Parathyroid adenoma (tissue), 2 donors: ENCODE results near the gene TEX22.

Experiments used
- H2AFZ ChIP-seq: fragments of 300-600 bp; sonication (generic); one replicate; pipeline ENCODE4 v1.7.0; 2017; ENCODE audit warnings: antibody characterized with exemption, mild to moderate bottlenecking
- H3K27ac ChIP-seq: fragments of 300-600 bp; sonication (generic); one replicate; pipeline ENCODE4 v1.7.0; 2017
- H3K27me3 ChIP-seq: fragments of 300-600 bp; sonication (generic); one replicate; pipeline ENCODE4 v1.7.0; 2017; ENCODE audit warnings: low read length; ENCODE audit not compliant: control insufficient read depth, insufficient read depth
- H3K36me3 ChIP-seq: fragments of 300-600 bp; sonication (generic); one replicate; pipeline ENCODE4 v1.7.0; 2017; ENCODE audit warnings: low read length; ENCODE audit not compliant: control insufficient read depth, insufficient read depth
- H3K4me1 ChIP-seq: fragments of 300-600 bp; sonication (generic); one replicate; pipeline ENCODE4 v1.7.0; 2017; ENCODE audit warnings: control low read depth
- H3K4me2 ChIP-seq: fragments of 300-600 bp; sonication (generic); one replicate; pipeline ENCODE4 v1.7.0; 2017; ENCODE audit warnings: low read length
- H3K4me3 ChIP-seq: fragments of 300-600 bp; sonication (generic); one replicate; pipeline ENCODE4 v1.7.0; 2017; ENCODE audit warnings: low read depth, low read length
- H3K79me2 ChIP-seq: fragments of 300-600 bp; sonication (generic); one replicate; pipeline ENCODE4 v1.7.0; 2017; ENCODE audit warnings: control low read depth
- H3K9ac ChIP-seq: fragments of 300-600 bp; sonication (generic); one replicate; pipeline ENCODE4 v1.7.0; 2017; ENCODE audit warnings: mild to moderate bottlenecking
- H3K9me3 ChIP-seq: fragments of 300-600 bp; sonication (generic); one replicate; pipeline ENCODE4 v1.7.0; 2017; ENCODE audit warnings: low read length; ENCODE audit not compliant: control insufficient read depth
- CTCF ChIP-seq: fragments of 300-600 bp; sonication (generic); IDR thresholded peaks from one replicate; pipeline ENCODE4 v1.7.0; 2017; ENCODE audit warnings: antibody characterized with exemption, mild to moderate bottlenecking
- donor health status: primary hyperparathyroidism.

Gene TEX22

GRCh38 chr14:105453847-105454246 lies 55.5 kb downstream of the TEX22 start:
- H3K9me3 ChIP-seq: no peaks in the 10 kb centered on the region
- H3K27me3 ChIP-seq: no peaks in the 10 kb centered on the region
- no peak overlapping the region for H3K4me3 ChIP-seq
- H3K36me3 ChIP-seq: no peaks in the 10 kb centered on the region
- H3K9ac ChIP-seq: no peak overlapping the region
- no peak overlapping the region for H3K27ac ChIP-seq
- no peaks in the 10 kb centered on the region for H3K4me1 ChIP-seq
- no peak for TF ChIP-seq CTCF
- H2AFZ ChIP-seq: no peak overlapping the region
- H3K79me2 ChIP-seq: peaks cover 4% of the 10 kb centered on the region
- H3K4me2 ChIP-seq: no peak overlapping the region

GRCh38 chr14:105455086-105455640 lies 56.8 kb downstream of the TEX22 start:
- H3K9ac ChIP-seq: no peak overlapping the region
- H2AFZ ChIP-seq: no peak overlapping the region
- no peak for TF ChIP-seq CTCF
- no peaks in the 10 kb centered on the region for H3K27me3 ChIP-seq
- H3K4me2 ChIP-seq: no peak overlapping the region
- no peaks in the 10 kb centered on the region for H3K79me2 ChIP-seq
- no peak overlapping the region for H3K4me3 ChIP-seq
- no peaks in the 10 kb centered on the region for H3K9me3 ChIP-seq
- H3K27ac ChIP-seq: no peak overlapping the region
- H3K4me1 ChIP-seq: no peaks in the 10 kb centered on the region
- no peaks in the 10 kb centered on the region for H3K36me3 ChIP-seq

DNA sequence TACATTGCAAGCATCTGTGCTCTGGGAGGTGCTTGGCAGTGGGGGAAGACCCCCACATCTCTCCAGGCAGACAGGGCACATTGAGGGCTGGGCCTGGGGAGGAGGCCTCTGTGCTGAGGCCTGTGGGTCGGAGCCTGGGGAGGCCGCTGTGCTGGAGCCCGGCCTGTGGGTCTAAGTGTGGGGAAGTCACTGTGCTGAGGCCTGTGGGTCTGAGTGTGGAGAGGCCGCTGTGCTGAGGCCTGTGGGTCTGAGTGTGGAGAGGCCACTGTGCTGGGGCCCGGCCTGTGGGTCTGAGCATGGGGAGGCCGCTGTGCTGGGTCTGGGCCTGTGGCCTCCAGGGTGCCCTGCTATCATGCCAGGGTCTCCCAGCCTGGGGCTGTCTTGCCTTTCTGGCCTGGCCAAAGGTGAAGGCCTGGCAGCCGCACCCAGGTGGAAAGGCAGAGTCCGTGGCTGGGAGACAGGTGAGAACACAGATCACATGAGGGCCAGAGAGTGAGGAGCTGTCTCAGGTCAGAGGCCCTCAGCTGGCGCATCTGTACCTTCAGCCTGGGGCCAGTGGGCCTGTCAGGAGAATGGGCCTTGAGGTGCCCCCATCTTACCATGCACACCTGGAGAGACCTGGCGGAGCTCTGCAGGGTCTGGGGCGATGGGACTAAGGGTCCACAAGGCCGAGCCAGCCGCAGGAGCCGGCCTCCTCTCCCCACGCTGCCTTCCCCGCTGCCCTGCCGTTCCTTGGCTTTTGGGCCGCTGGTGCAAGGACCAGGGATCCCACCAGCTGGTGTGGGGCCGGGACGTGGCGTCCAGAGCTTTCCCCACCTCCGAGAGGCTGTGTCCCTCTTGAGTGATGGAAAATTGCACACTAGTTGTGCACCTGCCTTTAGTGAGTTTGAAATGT lies 57.7 kb downstream of the TEX22 start:
- Histone ChIP-seq H3K4me3 (no peak overlapping the region), H3K4me1 (no peaks in the 10 kb centered on the region), H3K9ac (no peak overlapping the region), H2AFZ (no peak overlapping the region), H3K4me2 (no peak overlapping the region), H3K79me2 (no peaks in the 10 kb centered on the region), H3K36me3 (no peaks in the 10 kb centered on the region), H3K27me3 (no peaks in the 10 kb centered on the region), H3K27ac (no peak overlapping the region), H3K9me3 (no peaks in the 10 kb centered on the region)
- TF ChIP-seq CTCF: no peak

DNA sequence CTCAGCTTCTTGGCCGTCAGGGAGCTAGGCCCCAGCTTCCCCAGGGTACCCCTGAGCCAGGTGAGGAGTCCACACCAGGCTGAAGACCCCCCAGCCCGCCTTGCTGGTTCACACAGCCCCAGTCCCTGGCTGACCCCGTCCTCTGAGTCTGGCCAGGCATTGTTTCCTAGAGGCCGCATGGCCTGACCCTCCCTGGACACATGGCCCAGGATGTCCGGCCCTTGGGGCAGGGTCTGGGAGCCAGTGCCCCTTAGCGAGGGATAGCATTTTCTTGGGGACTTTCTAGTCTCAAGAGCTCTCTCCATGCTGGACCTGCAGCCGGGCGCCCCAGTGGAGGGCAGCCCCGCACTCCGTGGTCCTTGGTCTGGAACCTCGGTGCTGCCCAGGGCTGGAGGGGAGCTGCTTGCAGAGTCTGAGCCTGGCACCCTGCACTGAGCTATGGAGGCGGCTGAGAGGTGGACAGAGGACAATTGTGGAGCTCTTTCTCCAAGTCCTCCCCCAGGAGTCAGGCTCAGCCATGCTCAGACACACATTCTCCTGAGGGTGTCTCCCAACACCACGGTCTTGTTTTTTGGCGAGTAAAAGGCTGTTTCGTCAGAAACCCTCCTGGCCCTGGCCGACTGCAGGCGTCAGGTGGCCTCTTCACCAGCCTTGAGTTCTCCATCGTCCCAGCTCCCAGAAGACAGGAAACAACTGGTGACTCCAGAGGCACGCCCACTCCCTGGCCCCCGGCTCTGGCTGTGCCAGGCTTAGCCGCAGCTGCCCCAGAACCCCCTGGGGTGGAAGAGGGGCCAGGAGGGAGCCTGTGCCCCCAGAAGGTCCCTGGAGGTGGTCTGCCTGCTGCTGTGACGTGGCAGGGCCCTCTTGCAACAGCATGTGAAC lies 58.6 kb downstream of the TEX22 start:
- no peak for TF ChIP-seq CTCF
- Histone ChIP-seq H3K27me3 (no peaks in the 10 kb centered on the region), H3K36me3 (no peaks in the 10 kb centered on the region)

More for the DNA sequence above, 58.6 kb downstream of the TEX22 start:
- Histone ChIP-seq H3K27ac (no peak overlapping the region), H2AFZ (no peak overlapping the region), H3K9me3 (no peaks in the 10 kb centered on the region), H3K4me2 (no peak overlapping the region), H3K9ac (no peak overlapping the region), H3K79me2 (no peaks in the 10 kb centered on the region), H3K4me3 (no peak overlapping the region), H3K4me1 (no peaks in the 10 kb centered on the region)
